ENCODE data around the gene MYO1E.
"Not testable (repeated sequence)": the region's sequence is repeated elsewhere in the genome, so short reads cannot be mapped to it uniquely, and the experiment has no call there.

The MYO1E gene

DNA sequence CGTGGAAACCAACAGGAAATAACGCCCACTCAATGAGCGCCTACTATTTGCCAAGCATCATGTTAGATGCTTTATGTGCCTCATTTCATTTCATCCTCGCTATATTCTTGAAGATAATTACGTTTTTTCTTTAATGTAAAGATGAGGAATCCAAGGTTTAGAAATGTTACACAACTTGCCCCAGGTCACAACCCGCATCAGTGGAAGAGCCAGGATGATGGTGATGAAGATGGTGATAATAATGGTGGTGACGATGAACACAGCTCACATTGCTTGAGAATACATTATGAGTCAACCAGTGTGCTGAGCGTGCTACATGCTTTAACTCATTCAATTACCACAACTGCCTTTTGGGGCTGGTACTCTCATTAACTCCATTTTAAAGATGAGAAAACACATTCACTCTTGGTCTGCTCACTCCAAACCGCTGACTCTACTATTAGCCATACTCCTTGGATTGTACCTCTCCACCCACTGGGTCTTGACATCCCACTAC is 21.5 kb upstream of the MYO1E start:
- Histone ChIP-seq H3K27ac (no peak overlapping the region), H3K4me3 (ENCODE audit: low read depth, low read length) (no peak overlapping the region), H3K27me3 (replicated peaks) (no peaks in the 10 kb centered on the region), H3K36me3 (replicated peaks) (no peaks in the 10 kb centered on the region)
- in situ Hi-C loops (cut with HindIII; ENCODE audit: low pct_ligation_motif_present, low sequenced_read_pairs), result no loop called here
- no peak for TF ChIP-seq CTCF (IDR thresholded peaks at IDR 0.05; ENCODE audit: low read depth, low read length, missing control alignments)
- no peak for DNase-seq

DNA sequence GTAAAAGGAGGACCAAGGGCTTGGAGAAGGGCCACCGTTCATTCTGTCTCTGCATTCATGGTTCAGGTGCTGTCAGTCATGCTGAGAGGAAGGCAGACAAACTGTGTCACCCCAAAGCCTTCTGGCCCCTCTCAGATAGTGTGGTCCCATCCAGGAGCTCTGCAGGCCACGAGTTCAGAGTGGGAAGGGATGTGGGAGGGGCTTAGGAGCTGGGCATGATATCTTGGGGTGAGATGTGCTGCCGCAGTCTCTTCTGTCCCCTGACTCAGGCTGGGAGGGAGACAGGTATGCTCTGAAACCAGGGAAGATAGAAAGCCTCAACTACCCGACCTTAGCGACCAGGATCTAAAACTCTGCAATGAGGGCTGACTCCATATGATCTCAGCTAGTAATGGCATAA is 19.6 kb upstream of the MYO1E start:
- DNase-seq, result no peak
- in situ Hi-C loops (cut with HindIII; ENCODE audit: low pct_ligation_motif_present, low sequenced_read_pairs), result no loop called here
- Histone ChIP-seq H3K36me3 (replicated peaks) (no peaks in the 10 kb centered on the region), H3K27ac (no peak overlapping the region), H3K4me3 (ENCODE audit: low read depth, low read length) (no peak overlapping the region), H3K27me3 (replicated peaks) (no peaks in the 10 kb centered on the region)
- no peak for TF ChIP-seq CTCF (IDR thresholded peaks at IDR 0.05; ENCODE audit: low read depth, low read length, missing control alignments)

DNA sequence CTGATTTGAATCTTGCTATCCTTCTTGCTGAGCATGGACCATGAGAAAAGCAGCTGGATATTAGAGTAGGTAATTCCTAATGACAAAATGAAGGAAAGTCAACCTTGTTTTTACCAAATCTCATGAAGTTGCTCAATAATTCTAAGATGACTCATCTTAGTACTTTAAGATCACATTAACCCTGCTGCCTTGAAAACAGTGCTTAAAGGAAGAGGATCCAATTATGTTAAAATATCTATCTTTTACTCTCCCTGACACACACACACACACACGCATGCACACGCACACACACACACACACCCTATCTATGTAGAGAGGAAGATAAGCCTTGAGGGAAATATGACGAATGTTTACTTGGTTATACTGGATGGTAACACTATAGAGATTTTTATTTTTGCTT is 16.0 kb upstream of the MYO1E start:
- in situ Hi-C loops (cut with HindIII; ENCODE audit: low pct_ligation_motif_present, low sequenced_read_pairs), result no loop called here

DNA sequence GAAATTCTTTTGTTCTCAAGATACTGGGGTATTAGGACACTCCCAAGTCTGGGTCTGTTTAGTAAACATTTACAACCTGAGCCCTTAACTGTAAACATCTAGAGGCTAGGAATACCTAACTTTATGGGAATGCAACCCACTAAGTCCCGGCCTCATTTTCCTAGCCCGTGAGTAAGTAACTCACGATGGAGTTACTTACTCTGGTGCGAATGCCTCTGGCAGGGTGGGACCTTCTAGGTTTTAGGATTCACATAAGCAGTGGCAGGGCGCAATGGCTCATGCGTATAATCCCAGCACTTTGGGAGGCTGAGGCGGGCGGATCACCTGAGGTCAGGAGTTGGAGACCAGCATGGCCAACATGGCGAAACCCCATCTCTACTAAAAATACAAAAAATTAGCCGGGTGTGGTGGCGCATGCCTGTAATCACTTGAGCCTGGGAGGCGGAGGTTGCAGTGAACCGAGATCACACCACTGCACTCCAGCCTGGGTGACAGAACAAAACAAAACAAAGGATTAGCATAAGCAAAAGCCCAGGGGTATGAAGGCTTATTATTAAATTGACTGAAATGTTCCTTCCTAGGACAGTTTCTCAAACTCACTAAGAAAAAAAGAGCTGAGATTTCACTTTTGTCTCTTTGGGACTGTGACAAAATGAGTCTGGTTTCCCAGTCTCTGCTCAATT is 14.7 kb upstream of the MYO1E start:
- H3K27ac ChIP-seq; H3K36me3 ChIP-seq (replicated peaks); H3K4me3 ChIP-seq (ENCODE audit: low read depth, low read length); in situ Hi-C loops (cut with HindIII; ENCODE audit: low pct_ligation_motif_present, low sequenced_read_pairs); H3K27me3 ChIP-seq (replicated peaks); DNase-seq: not testable (repeated sequence)

More for the DNA sequence above, 16.0 kb upstream of the MYO1E start:
- Histone ChIP-seq H3K27me3 (replicated peaks) (no peaks in the 10 kb centered on the region), H3K4me3 (ENCODE audit: low read depth, low read length) (no peak overlapping the region), H3K27ac (no peak overlapping the region), H3K36me3 (replicated peaks) (no peaks in the 10 kb centered on the region)
- no peak for TF ChIP-seq CTCF (IDR thresholded peaks at IDR 0.05; ENCODE audit: low read depth, low read length, missing control alignments)
- DNase-seq, result no peak

GRCh38 chr15:59385171-59385570 is 12.5 kb upstream of the MYO1E start:
- no peak overlapping the region for H3K27ac ChIP-seq
- no peaks in the 10 kb centered on the region for H3K27me3 ChIP-seq (replicated peaks)
- no peak for DNase-seq
- no peak for TF ChIP-seq CTCF (IDR thresholded peaks at IDR 0.05; ENCODE audit: low read depth, low read length, missing control alignments)
- no peaks in the 10 kb centered on the region for H3K36me3 ChIP-seq (replicated peaks)
- in situ Hi-C loops (cut with HindIII; ENCODE audit: low pct_ligation_motif_present, low sequenced_read_pairs), result no loop called here
- H3K4me3 ChIP-seq (ENCODE audit: low read depth, low read length), result no peak overlapping the region

DNA sequence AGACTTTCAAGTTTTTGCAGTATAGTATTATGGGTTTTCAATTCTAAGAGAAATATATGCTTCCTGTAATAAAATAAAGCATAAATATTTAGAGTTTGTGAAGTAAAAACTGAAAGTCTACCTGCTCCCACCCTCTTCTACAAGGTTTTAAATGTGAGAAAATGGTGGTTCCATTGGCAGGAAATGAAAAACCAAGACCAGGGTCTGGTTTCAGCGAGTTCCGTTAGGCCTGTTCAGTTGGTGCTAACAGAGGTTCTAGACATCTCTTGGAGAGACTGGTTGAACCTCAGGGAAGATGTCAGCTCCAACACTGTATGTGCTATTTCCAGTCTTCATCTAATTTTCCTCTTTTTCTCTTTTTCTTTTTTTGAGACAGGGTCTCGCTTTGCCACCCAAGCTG is 11.8 kb upstream of the MYO1E start:
- in situ Hi-C loops (cut with HindIII; ENCODE audit: low pct_ligation_motif_present, low sequenced_read_pairs), result no loop called here
- H3K27me3 ChIP-seq (replicated peaks), result no peaks in the 10 kb centered on the region
- no peak overlapping the region for H3K4me3 ChIP-seq (ENCODE audit: low read depth, low read length)
- H3K36me3 ChIP-seq (replicated peaks), result no peaks in the 10 kb centered on the region
- DNase-seq, result no peak
- no peak for TF ChIP-seq CTCF (IDR thresholded peaks at IDR 0.05; ENCODE audit: low read depth, low read length, missing control alignments)
- no peak overlapping the region for H3K27ac ChIP-seq
